Mammary epithelial cell (primary cell): ENCODE results near the gene ARID1B.

ENCODE experiments used
- EZH2 ChIP-seq: IDR thresholded peaks from 2 replicates; pipeline ENCODE4 v1.6.1; 2012; ENCODE audit warnings: low read length, inconsistent platforms, borderline replicate concordance
- TF ChIP-seq, protein P1 (sequence below), 2 donors: IDR thresholded peaks in 1 of 2; conservative IDR thresholded peaks in 1 of 2; 2 replicates each; pipeline ENCODE4 v1.5.1; 2011 to 2012; ENCODE audit warnings: inconsistent platforms in 2 of 2, low read length in 2 of 2, mild to moderate bottlenecking in 2 of 2, control low read depth in 1 of 2, low read depth in 1 of 2; ENCODE audit not compliant: insufficient read depth in 1 of 2; ENCODE audit errors: extremely low read depth in 1 of 2

DNA sequence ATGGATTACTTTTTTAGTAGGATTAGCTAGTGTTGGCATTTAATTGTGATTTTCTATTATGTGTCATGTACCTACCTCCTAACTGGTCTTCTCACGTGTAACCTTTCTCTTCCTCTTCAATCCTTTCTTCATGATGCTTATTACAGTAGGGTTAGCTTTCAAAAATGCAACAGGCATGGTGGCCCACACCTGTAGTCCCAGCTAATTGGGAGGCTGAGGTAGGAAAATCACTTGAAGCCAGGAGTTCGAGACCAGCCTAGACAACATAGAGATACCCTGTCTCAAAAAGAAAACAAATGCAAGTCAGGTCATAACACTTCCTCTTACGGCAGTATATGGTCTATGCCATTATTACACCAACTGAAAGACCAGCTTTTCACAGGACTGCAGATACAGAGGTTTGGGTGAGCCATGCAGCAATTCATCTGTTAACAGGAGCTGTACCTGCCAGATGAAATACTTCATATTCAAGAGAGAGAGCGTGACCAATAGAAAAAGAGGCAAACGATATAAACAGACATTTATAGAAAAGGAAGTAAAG lies 351.1 kb downstream of the ARID1B start:
- TF ChIP-seq, protein P1, sequence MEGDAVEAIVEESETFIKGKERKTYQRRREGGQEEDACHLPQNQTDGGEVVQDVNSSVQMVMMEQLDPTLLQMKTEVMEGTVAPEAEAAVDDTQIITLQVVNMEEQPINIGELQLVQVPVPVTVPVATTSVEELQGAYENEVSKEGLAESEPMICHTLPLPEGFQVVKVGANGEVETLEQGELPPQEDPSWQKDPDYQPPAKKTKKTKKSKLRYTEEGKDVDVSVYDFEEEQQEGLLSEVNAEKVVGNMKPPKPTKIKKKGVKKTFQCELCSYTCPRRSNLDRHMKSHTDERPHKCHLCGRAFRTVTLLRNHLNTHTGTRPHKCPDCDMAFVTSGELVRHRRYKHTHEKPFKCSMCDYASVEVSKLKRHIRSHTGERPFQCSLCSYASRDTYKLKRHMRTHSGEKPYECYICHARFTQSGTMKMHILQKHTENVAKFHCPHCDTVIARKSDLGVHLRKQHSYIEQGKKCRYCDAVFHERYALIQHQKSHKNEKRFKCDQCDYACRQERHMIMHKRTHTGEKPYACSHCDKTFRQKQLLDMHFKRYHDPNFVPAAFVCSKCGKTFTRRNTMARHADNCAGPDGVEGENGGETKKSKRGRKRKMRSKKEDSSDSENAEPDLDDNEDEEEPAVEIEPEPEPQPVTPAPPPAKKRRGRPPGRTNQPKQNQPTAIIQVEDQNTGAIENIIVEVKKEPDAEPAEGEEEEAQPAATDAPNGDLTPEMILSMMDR (conservative IDR thresholded peaks at IDR 0.05 in 1 of 2, IDR thresholded peaks at IDR 0.05 in 1 of 2; ENCODE audit: extremely low read depth in 1 of 2, insufficient read depth in 1 of 2, low read depth in 1 of 2, low read length in 2 of 2), result no peak
- no peak for TF ChIP-seq EZH2
